ENCODE measurements around the gene CSRP1.

Gene CSRP1

GRCh38 chr1:201455098-201455497 is 51.8 kb downstream of the CSRP1 start:
- no peak for DNase-seq (ENCODE audit: low read depth)

GRCh38 chr1:201454608-201455007 is 52.3 kb downstream of the CSRP1 start:
- DNase-seq (ENCODE audit: low read depth): no peak

DNA sequence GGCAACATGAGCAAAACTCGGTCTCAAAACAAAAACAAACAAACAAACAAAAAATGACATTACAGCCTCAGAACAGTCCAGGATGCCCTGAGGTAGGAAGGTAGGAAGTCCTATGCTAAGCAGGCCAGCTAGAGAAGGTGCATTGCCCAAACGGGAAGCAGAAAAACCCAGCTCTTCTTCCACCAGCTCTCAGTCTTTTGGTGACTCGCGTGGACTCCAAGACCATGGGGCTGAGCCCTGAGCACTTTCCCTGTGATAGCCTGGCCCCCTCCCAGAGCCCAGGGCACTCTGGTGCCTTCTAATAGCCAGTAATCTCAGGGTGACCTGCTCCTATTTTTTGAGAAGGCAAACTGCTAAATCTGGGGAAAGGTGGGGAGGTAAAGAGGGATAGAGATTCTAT is 54.1 kb downstream of the CSRP1 start:
- no peak for DNase-seq (ENCODE audit: low read depth)

GRCh38 chr1:201450721-201451291 is 56.1 kb downstream of the CSRP1 start:
- no peak for DNase-seq (ENCODE audit: low read depth)

GRCh38 chr1:201448990-201449389 is 57.9 kb downstream of the CSRP1 start:
- DNase-seq (ENCODE audit: low read depth): no peak

GRCh38 chr1:201447903-201448871 is 58.7 kb downstream of the CSRP1 start:
- peak; percentile 51 for DNase-seq (ENCODE audit: low read depth)

DNA sequence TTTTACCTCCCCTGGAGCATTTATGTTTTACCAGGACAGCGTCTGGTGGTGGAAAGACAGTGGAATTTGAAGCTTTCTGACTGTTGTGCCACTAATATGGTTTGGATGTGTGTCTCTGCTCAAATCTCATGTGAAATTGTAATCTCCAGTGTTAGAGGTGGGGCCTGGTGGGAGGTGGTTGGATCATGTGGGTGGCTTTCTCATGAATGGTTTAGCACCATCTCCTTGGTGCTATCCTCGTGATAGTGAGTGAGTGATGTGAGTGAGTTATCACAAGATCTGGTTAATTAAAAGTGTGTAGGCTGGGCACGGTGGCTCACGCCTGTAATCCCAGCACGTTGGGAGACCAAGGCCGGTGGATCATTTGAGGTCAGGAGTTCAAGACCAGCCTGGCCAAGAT is 61.6 kb downstream of the CSRP1 start:
- DNase-seq (ENCODE audit: low read depth): no peak

DNA sequence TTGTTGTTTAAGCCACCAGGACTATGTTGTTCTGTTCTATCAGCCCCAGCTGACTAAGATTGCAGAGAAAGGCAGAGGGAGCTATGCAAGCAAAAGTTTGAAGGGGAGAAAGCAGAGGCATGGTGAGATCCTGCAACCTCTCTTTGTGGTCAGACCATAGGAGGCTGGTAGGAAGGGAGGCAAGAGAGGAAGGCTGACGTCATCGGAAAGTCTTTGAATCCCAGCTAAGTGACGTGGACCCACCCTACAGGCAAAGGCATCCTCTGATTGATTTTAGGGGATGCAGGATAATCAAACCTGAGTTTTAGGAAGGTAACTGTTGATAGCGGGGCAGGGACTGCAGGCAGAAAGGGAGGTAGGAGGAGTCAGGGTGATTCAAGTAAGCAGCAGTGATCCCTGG is 62.1 kb downstream of the CSRP1 start:
- no peak for DNase-seq (ENCODE audit: low read depth)

DNA sequence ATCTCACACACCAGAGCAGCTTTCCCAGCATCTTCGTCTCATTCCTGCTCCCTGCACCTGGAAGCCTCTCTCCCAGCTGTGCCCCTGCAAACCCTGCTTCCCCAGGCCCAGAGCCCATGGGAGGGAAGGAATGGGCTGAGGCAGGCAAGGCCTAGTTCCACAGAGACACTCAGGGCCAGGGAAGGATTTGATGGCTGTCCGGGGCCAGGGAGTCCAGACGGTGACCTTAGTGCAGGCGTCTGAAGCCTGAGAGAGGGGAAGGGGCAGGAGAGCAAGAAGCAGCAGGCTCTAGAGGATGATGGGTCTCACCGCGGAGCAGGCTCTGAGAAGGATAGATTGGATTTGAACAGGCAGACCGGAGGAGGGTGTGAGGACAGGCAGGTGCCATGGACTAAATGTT is 63.2 kb downstream of the CSRP1 start:
- DNase-seq (ENCODE audit: low read depth): no peak

DNA sequence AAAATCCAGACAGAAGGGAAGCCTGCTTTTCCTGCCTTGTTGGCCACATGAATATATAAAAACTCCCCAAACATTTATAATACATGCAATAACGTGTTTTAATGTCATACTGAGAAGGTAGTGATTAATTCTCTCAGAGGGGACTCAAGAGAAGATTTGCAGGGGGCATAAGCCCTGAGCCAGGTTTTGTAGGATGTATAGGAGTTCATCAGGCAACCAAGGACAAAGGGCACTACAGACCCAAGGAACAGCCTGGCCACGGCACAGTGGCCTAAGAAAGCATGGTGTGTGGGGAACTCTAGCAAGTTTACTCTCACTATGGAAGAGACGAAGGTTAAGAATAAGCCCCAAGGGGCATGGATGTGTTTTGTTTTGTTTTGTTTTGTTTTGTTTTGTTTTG is 70.0 kb downstream of the CSRP1 start:
- no peak for DNase-seq (ENCODE audit: low read depth)

- DNase-seq (ENCODE audit: low read depth): no peak
Observed at GRCh38 chr1:201436393-201436792, 70.5 kb downstream of the CSRP1 start.

DNA sequence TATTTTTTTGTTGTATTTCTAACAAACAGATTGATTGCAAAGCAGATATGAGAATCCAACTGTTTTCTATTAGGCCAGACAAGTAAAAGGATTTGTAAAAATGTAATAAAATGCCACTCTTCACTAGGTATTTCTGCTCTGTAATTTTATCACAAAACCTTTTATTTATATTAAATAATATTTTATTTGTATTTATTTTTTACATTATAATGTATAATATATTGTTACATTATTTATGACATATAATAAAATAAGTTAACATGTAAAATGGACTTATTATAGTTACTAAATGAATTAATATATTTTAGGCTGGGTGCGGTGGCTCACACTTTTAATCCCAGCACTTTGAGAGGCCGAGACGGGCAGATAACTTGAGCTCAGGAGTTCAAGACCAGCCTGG is 72.7 kb downstream of the CSRP1 start:
- no peak for DNase-seq (ENCODE audit: low read depth)

DNA sequence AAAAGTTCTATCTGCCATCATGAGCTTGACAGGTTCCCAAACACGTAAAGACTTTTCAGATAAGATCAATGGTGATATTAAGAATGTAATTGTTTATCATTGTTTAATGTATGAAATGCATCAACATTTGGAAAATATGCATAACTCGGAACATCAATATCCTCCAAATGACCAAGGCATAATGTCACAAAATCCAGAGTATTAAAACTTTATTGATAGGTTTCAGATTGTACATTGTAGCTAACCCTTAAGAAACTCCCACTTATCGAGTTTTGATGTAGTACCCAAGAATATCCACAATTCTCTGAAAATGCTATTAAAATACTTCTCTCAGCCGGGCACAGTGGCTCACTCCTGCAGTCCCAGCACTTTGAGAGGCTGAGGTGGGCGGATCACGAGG is 73.3 kb downstream of the CSRP1 start:
- DNase-seq (ENCODE audit: low read depth): no peak

Data from stimulated activated CD8-positive, alpha-beta memory T cell treated with anti-CD3 and anti-CD28 coated beads, Interleukin-4, amount 100 ng/mL, for 24 hours (primary cell).